Left ventricle myocardium inferior (tissue), 1 donor: Measurements from ENCODE around the gene TRRAP. TPM values are rescaled to one million over a fixed set of nuclear protein-coding genes. Genes with fewer than 3 reads are reported as not detected.

Source experiments
- DNase-seq: peaks from one replicate; pipeline ENCODE4 v3.0.0-alpha.2; 2020
- H3K27ac ChIP-seq: fragments of 200-600 bp; replicated peaks from 2 replicates; pipeline ENCODE4 v1.8.0; 2021
- H3K27me3 ChIP-seq: fragments of 200-600 bp; 2 replicates; pipeline ENCODE4 v1.8.0; 2021; ENCODE audit warnings: low read depth
- H3K36me3 ChIP-seq: fragments of 200-600 bp; 2 replicates; pipeline ENCODE4 v1.8.0; 2021
- H3K4me1 ChIP-seq: fragments of 200-600 bp; 2 replicates; pipeline ENCODE4 v1.8.0; 2021
- H3K4me3 ChIP-seq: fragments of 200-600 bp; 2 replicates; pipeline ENCODE4 v1.8.0; 2021; ENCODE audit warnings: mild to moderate bottlenecking, moderate library complexity
- H3K9me3 ChIP-seq: fragments of 200-600 bp; replicated peaks from 2 replicates; pipeline ENCODE4 v1.8.0; 2021
- CTCF ChIP-seq: fragments of 200-600 bp; IDR thresholded peaks from 2 replicates; pipeline ENCODE4 v1.8.0; 2021; ENCODE audit warnings: antibody characterized with exemption, mild to moderate bottlenecking, borderline replicate concordance
- intact Hi-C: fragments of 100-400 bp; cut with micrococcal nuclease; formaldehyde crosslinking; loops from one replicate; pipeline ENCODE4 v1.11.0; 2022
- total RNA-seq: library from RNA; stranded (reverse); fragmentation: NEBNext Ultra II Directional; extraction: Animal tissue kit (Norgen Biotek cat#: 25700); gene quantifications from one replicate; pipeline ENCODE4 v1.2.1, GENCODE V29; 2021
- donor health status: DM: no; HTN: yes; CAD: no; lungs with severe emphysema.

Gene TRRAP
- total RNA-seq, 1 donor from 2014 or later, result 15.5 TPM

GRCh38 chr7:98991141-98991540 lies 112.8 kb downstream of the TRRAP start:
- no peaks in the 10 kb centered on the region for H3K4me1 ChIP-seq
- TF ChIP-seq CTCF, result no peak
- intact Hi-C loops, result no loop called here
- DNase-seq, result no peak
- H3K4me3 ChIP-seq, result no peak overlapping the region
- peaks cover 6% of the 10 kb centered on the region for H3K9me3 ChIP-seq
- H3K27me3 ChIP-seq, result no peaks in the 10 kb centered on the region
- H3K36me3 ChIP-seq, result peaks cover 98% of the 10 kb centered on the region
- no peak overlapping the region for H3K27ac ChIP-seq

GRCh38 chr7:98992076-98992475 lies 113.7 kb downstream of the TRRAP start:
- Histone ChIP-seq H3K36me3 (peaks cover 98% of the 10 kb centered on the region), H3K27me3 (no peaks in the 10 kb centered on the region), H3K4me1 (no peaks in the 10 kb centered on the region), H3K27ac (no peak overlapping the region), H3K4me3 (no peak overlapping the region), H3K9me3 (no peaks in the 10 kb centered on the region)
- DNase-seq, result no peak
- intact Hi-C loops, result no loop called here
- TF ChIP-seq CTCF, result no peak

GRCh38 chr7:98993024-98993897 lies 114.9 kb downstream of the TRRAP start:
- Histone ChIP-seq H3K4me1 (no peaks in the 10 kb centered on the region), H3K9me3 (no peaks in the 10 kb centered on the region), H3K27ac (no peak overlapping the region), H3K27me3 (no peaks in the 10 kb centered on the region), H3K4me3 (no peak overlapping the region), H3K36me3 (peaks cover 96% of the 10 kb centered on the region)
- no peak for DNase-seq
- intact Hi-C loops, result no loop called here
- no peak for TF ChIP-seq CTCF

- Histone ChIP-seq H3K4me3 (no peak overlapping the region), H3K27ac (no peak overlapping the region), H3K9me3 (no peaks in the 10 kb centered on the region), H3K36me3 (peaks cover 94% of the 10 kb centered on the region), H3K27me3 (no peaks in the 10 kb centered on the region), H3K4me1 (no peaks in the 10 kb centered on the region)
- TF ChIP-seq CTCF, result no peak
- no peak for DNase-seq
- intact Hi-C loops, result no loop called here
Observed at GRCh38 chr7:98994046-98994944, 116.0 kb downstream of the TRRAP start.

- H3K9me3 ChIP-seq, result no peaks in the 10 kb centered on the region
- DNase-seq, result no peak
- TF ChIP-seq CTCF, result no peak
- no peaks in the 10 kb centered on the region for H3K4me1 ChIP-seq
- peaks cover 94% of the 10 kb centered on the region for H3K36me3 ChIP-seq
- intact Hi-C loops, result no loop called here
- no peak overlapping the region for H3K27ac ChIP-seq
- no peaks in the 10 kb centered on the region for H3K27me3 ChIP-seq
- no peak overlapping the region for H3K4me3 ChIP-seq
Observed at GRCh38 chr7:98995111-98995510, 116.8 kb downstream of the TRRAP start.
